HL-60 (cell line): Measurements from ENCODE around the gene NR3C2.

Source experiments
- GABPA ChIP-seq: IDR thresholded peaks from 2 replicates; pipeline ENCODE4 v1.6.1; 2012; ENCODE audit warnings: low read depth
- REST ChIP-seq: IDR thresholded peaks from 2 replicates; pipeline ENCODE4 v1.6.1; 2012; ENCODE audit warnings: low read depth; ENCODE audit not compliant: insufficient replicate concordance

- no peak for TF ChIP-seq GABPA
- TF ChIP-seq REST, result no peak
Measured at GRCh38 chr4:148271166-148271565, 171.0 kb downstream of the NR3C2 start.
